ENCODE data around the gene BPIFA2.
"Not testable (repeated sequence)": the region's sequence is repeated elsewhere in the genome, so short reads cannot be mapped to it uniquely, and the experiment has no call there.

BPIFA2 gene

DNA sequence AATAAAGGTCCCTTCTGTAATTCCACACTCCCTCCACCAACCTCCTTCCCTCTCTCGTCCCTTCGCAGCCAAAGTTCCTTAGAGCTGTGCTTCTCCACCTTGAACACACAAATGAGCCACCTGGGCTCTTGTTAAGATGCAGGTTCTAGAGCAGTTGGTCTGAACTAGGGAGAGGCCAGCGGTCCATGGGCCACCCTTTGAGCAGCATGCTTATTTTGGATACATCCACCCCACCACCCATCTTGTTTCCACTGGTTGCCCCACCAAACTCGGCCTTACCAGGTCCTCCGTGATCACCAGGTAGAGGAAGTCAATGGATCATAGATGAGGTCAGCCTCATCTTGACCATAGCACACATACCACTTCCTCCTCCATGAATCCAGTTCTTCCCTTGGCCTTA lies 7.3 kb upstream of the BPIFA2 start:
- DNase-seq (ENCODE audit: low read depth in 2 of 2) = no peak

DNA sequence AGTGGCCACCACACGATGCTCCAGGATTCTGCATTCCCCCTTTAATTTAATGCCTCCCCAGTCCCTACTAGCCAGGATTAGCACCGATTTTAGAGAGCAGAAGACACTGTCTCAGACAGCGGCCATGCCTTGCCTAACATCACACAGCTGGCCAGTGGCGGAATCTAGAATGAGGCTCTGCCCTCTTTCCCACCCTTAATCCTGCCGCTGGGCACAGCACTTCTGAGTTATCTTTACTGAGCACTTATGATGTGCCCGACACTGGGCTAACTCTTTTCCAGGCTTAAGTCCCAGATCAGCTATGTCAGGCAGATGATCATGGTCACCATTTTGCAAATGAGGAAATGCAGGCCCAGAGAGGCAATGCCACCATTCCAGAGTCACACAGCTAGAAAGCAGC lies 5.6 kb upstream of the BPIFA2 start:
- DNase-seq (ENCODE audit: low read depth in 2 of 2) = no peak

DNA sequence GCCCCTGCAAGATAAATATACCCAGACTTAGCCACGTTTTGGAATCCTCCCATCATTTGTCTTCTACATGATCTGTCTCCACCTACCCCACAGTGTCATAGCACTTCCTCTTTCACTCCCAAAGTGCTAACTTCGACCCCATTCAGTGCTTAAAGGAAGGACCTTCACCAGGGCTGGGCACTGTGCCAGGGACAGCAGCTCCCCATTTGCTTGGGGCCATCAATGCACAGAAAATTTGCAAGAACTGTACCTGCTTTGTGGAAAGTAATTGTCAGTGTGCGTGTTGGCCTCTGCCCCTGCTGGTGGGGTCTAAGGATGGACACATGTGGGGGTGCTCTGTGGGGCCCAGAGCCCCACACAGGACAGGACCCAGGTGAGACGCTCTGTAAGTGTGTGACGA lies 5.2 kb upstream of the BPIFA2 start:
- DNase-seq (ENCODE audit: low read depth in 2 of 2) = no peak

DNA sequence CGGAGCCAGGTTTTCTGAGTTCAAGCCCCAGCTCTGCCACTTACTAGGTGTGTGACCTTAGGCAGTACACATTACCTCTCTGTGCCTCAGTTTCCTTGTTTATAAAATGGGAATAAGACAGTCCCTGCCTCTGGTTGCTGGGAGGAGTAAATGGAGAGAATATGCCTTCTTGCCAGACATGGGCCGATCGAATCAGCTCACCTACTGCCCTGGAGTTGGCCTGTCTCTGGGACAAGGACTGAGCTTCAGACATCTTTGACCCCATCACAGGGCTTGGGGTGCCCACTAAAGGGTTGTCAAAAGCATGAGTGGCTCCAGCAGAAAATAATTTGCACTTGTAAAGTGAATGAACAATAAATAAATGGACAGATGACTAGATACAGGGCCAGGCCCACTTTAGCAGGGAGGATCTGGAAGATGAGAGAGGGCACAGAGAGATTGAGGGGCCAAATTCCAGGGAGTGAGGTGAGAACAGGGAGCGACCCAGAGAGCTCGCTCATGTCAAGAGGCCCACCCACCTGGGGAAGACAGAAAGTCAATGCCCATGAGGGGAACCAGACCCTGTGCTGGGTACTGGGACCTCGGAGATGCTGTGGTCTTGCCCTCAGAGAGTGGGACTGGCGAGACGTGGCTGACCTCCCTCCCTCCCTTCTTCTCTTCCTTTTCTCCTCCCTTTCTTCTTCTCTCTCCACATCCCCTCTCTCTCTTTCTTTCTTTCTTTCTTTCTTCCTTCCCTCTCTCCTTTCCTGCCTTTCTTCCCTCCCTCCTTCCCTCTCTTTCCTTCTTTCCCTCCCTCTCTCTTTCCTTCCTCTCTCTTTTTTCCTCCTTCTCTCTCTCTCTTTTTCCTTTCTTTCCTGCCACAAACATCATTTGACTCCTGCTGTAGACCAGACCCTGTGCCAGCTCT lies 3.9 kb upstream of the BPIFA2 start:
- no peak for DNase-seq (ENCODE audit: low read depth in 2 of 2)

DNA sequence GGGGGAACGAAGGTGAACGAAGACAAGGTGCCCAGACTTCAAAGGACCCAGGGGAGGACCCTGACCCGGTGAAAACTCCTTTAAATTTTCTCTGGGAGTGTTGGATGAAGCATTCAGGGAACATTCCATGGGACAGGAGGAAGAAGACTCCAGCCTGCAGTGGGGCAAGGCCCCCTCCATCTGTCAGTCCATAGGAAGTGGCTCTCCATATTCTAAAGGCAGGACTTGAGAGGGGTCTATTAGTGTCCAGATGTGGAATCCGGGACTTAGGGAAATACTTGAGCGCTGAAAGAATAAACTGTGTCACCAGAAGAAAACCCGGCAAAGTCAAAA lies 3.2 kb upstream of the BPIFA2 start:
- DNase-seq (ENCODE audit: low read depth in 2 of 2) = no peak

DNA sequence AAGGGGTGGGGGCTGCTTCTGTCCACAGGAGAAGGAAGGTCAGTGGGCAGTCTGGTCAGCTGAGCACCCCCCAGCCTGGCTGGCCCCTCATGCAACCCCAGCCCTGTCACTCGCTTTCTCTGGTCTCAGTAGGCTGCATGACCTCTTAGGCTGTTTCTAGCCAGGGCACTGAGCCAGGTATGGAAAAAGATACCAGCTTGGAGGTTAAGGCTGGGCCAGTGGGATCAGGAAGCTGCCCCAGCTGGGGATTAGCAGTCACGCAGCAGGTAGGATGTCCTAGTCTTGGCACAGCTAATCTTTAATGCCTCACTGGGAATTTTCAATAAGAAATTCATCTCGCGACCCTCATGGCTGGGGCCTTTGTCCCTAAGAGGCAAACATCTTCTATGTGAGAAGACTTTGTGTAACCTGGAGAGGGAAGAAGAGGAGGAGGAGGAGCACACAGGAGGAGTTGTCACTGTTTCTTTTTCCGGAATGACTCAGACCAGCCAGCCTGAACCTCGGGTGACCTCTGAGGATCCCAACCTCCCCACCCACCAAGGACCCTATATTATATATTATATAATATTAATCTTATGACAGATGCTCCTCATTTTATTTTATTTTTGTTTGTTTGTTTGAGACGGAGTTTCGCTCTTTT lies 2.4 kb upstream of the BPIFA2 start:
- DNase-seq (ENCODE audit: low read depth in 2 of 2) = no peak

DNA sequence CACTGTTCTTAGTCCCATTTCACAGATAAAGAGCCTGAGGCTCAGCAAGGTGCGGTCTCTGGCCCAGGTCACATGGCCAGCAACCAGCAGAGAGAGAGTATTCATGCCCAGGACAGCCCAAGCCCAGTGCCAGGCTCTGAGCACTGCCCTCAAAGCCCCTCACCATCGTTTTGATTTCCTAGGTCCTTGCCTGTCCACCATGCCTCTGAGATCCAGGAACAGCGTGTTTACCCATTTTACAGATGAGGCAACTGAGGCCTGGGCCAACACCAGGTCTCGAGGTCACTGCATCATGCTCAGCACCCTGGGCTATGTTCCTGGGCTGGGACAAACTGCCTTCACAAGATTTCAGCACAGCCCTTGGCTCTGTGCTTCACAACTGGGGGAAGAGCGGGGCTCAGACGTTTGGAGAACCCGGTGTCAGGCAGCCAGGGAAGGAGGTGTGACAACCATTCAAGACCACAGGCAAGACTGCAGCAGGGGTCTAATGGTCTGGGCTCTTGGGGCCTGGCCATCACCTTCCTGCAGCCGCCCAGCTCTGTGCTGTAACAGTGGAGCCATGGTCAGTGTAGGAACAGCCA lies 1.3 kb upstream of the BPIFA2 start:
- no peak for DNase-seq (ENCODE audit: low read depth in 2 of 2)

DNA sequence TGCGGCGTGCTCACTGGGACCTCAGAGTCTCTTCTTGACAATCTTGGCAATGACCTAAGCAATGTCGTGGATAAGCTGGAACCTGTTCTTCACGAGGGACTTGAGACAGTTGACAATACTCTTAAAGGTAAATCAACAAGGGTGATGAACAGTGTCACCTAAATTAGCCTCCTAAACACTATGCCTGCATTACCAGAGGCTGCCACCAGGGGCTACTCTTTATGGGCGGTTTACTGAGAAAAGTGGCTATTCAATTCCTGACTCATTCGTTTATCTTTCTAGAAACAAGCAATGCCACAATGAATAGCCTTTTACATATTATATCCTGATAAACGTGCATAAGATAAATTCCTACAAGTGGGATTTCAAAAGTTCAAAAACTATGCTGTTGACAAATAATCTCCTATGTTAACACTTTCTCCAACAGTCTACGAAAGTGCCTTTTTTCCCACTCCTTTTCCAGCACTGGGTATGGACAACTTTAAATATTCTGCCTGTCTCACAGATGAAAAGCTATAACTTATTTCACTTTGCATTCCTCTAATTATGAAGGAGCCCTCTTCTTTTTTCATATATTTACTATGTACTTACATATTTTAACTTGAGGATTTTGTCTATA lies 1.3 kb downstream of the BPIFA2 start:
- DNase-seq (ENCODE audit: low read depth in 2 of 2) = no peak

DNA sequence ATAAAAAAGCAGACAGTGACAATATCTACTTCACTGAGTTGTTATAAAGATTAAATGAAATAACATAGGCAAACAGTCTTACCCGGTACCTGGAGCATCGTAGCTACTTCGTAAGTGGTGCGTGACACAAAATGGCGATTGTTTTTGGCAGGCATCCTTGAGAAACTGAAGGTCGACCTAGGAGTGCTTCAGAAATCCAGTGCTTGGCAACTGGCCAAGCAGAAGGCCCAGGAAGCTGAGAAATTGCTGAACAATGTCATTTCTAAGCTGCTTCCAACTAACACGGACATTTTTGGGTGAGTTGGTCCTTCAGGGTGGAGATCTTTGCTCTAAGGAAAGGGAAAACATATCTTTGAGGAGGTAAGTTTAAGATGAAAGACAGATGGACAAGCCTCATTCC lies 4.8 kb downstream of the BPIFA2 start:
- no peak for DNase-seq (ENCODE audit: low read depth in 2 of 2)

DNA sequence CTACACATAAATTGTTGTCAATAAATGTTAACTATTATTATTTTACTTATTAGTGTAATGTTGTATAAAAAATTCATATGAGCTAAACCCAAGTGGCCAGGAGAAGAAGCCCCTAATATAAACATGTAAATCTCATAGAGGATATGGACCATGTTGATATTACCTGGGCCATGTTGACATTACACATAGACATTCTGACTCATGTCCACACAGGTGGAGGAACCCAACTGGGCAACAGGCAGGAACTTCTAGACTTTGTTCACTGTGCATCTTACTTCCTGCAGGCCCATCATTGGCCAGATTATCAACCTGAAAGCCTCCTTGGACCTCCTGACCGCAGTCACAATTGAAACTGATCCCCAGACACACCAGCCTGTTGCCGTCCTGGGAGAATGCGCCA lies 7.2 kb downstream of the BPIFA2 start:
- DNase-seq (ENCODE audit: low read depth in 2 of 2) = no peak

DNA sequence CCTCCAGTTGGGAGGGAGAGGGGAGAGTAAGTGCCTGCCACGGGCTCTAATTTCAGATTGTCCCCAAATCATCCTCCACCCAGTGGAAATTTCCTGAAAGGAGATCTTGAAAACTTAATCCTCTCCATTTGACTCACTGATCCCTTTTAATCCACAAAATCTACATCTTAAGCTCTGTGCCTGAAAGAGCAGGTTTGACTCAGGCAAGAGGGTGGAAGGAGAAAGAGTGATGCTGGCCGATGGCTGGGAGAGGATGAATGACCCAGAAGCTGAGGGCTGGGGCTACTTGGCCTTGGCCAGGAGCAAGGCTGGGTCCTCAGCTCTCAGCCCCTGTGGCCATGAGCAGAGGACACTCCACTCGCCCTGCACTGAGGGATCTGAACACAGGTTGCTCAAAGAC lies 8.1 kb downstream of the BPIFA2 start:
- DNase-seq (ENCODE audit: low read depth in 2 of 2) = no peak

DNA sequence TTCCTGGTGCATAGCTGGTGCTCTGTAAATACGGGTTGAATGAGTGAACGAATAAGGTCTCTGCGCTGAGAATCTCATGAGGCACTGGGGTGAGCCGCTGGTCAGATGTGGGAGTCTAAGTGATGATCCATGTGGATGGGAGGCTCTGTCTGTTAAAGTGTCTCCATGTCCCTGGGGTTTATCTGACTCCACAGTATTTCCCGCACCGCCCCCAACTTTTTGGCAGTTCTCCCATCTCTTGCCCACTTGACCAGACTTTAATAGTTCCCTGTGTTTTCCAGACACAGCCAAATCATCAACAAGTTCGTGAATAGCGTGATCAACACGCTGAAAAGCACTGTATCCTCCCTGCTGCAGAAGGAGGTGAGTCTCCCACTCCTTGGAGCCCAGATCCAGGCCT lies 9.9 kb downstream of the BPIFA2 start:
- no peak for DNase-seq (ENCODE audit: low read depth in 2 of 2)

DNA sequence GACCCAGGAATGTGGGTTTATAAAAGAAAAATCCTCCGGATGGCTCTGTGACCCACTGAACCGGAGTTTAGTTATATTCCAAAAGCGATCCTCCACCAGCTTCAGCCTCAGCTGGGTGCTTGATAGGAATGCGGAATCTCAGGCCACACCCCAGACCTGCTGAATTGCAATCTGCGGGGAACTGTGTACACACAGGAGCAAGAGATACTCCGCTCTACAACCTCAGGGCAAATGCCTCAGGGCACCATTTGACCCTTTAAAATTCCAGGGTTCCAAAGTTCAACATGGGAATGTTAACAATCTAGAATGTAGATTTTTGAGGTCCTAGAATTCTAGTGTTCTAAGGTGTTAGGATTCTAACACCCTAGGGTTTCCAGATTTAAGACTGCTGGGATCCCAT lies 10.8 kb downstream of the BPIFA2 start:
- no peak for DNase-seq (ENCODE audit: low read depth in 2 of 2)

DNA sequence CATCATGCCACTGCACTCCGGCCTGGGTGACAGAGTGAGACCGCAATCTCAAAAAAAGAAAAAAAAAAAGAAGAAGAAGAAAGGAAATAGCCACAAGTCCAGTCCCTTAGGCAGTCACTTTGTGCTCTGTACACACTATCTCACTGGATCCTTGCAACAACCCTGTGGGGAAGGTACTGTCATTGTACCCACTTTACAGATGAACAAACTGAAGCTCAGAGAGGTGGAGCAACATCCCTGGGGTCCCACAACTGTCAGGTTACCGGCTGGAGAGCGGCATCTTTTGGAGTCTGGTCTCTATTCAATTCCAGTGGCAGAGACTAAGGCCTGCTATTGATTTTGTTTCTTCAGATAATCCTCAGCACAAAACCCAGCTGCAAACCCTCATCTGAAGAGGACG lies 12.2 kb downstream of the BPIFA2 start:
- DNase-seq (ENCODE audit: low read depth in 2 of 2) = no peak

DNA sequence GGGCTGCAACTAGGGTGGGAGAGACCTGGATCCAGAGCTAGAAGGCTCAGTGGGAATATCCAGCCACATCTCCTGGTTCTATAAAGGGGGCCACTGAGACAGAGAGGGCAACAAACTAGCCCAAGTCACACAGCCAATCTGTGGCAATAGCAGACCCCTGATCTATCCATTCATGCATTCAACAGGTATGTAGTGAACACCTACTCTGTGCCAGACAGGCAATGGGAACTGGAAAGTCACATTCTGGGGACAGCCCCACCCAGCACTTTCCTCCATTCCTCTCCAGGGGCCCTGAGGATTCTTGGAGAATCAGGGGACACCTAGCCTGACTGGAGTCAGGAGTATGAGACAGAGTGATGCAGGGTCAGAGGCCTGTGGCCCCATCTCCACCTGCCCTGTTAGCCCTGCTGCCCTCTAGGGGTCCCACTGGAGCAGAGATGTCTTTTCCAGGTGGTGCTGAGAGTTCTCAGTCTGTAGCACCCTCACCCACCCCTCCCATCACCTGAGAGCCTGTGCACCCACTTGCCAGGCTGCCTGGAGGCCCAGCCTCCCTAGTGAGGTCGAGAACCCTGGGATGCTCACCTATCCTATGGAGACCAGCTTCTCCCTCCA lies 13.6 kb downstream of the BPIFA2 start:
- DNase-seq (ENCODE audit: low read depth in 2 of 2) = no peak

DNA sequence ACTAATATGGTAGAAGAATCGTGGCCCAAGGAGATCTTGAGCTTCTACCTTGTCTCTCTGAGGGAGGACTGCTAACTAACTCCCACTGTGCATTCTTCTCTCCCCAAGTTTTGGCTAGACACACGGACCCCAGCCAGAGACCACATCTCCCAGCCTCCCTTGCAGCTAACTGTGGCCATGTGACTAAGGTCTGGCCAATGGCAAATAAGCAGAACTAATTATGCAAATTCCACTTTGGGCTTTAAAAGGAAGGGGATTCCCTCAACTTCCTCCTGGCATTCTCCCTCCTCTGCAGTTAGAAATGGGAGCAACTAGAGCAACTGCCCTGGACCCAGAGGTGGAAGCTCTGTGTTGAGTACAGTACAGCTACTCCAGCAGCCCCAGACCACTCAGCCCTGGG lies 15.4 kb downstream of the BPIFA2 start:
- DNase-seq (ENCODE audit: low read depth in 2 of 2) = no peak

DNA sequence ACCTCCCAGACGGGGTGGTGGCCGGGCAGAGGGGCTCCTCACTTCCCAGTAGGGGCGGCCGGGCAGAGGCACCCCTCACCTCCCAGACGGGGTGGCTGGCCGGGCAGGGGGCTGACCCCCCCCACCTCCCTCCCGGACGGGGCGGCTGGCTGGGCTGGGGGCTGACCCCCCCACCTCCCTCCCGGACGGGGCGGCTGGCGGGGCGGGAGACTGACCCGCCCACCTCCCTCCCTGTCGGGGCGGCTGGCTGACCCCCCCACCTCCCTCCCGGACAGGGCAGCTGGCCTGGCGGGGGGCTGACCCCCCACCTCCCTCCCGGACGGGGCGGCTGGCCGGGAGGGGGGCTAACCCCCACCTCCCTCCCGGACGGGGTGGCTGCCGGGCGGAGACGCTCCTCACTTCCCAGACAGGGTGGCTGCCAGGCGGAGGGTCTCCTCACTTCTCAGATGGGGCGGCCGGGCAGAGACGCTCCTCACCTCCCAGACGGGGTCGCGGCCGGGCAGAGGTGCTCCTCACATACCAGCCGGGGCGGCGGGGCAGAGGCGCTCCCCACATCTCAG lies 17.2 kb downstream of the BPIFA2 start:
- DNase-seq (ENCODE audit: low read depth in 2 of 2) = not testable (repeated sequence)

DNA sequence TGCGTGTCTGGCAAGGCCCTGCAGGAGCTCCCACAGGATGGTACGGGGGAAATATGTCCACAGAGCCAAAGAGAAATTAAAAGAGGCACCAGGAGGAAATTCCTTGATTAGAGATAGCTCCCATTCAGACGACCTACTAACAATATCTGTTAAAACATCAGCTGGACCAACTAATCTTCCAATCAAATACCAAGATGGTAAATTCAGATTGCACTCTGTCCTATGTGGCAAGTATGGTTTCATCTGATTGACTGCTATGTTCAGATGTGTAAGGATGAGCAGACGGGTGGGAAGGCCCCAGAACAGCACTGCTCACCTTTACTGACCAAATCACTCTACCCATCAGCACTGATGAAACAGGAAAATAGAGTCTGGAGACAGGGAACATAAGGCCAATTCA lies 19.5 kb downstream of the BPIFA2 start:
- no peak for DNase-seq (ENCODE audit: low read depth in 2 of 2)

DNA sequence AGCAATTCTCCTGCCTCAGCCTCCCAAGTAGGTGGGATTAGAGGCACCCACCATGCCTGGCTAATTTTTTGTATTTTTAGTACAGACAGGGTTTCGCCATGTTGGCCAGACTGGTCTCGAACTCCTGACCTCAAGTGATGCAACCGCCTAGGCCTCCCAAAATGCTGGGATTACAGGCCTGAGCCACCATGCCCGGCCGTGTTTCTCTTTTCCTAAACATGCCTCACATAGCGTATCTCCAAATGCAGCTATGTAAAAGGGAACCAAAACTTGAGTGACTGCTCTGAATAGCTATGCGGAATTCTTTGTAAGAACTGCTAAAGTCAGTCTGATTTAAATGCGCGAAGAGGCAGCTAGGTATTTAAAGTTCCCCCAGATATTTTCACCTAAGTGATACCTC lies 20.5 kb downstream of the BPIFA2 start:
- DNase-seq (ENCODE audit: low read depth in 2 of 2) = no peak

DNA sequence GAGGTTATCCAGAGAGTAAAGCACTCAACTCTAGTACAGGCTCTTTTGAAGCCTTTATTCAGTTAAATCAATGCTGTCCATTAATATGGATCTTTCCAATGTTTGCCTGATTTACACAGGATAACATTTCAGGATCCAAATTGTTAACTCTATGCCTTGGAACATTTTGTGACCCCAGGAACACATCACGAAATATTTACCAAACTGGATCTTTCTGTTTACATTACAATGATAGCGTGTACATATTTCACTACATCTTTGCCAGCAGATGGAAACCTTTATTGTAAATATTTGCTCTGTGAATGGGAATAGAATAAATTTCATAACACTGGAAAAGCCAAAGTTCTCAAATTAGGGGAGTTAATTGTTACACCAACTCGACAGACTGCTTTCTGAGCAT lies 23.5 kb downstream of the BPIFA2 start:
- DNase-seq (ENCODE audit: low read depth in 2 of 2) = no peak

DNA sequence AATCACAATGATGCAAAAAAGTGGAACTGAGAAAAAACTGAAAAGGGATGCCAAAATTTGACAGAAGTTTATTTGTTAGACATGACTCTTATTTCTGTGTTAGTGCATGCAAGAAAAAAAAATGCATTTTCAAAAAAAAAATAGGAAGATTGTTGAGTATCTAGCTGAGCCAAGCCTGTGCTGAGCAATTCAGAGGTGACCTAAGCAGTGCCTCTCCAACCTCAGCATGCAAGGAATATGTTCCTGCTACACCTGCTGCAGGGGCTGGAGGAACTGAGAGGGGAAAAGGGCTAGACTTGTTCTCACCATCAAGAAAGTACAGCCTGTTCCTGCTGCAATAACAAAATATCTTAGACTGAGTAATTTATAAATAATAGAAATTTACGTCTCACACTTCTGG lies 24.0 kb downstream of the BPIFA2 start:
- no peak for DNase-seq (ENCODE audit: low read depth in 2 of 2)

DNA sequence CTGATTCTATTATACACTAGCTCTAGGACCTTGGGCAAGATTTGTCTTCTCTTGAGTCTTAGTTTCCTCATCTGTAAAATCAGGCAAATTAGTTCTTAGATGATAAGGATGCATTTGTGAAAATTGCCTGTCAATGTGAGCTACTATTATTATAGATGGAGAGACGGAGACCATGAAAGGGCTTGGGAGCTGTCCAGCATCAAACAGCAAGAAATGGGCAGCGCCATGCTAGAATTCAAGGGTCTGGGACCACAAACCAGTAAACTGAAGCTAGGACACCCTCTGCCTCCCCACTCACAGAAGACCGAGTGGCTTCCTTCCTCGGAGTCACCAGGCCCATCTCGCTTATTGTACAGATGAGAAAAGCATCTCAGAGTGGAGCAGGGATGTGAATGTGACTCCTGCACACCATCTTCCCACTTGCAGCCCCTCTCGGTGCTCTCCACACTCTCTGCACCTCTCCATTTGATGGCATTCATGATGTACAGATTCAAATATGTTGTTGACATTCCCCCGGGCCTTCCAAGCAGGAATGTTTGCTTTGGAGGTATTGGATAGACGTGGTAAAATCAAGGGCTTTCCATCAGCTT lies 25.0 kb downstream of the BPIFA2 start:
- DNase-seq (ENCODE audit: low read depth in 2 of 2) = no peak

All from stimulated activated CD4-positive, alpha-beta T cell treated with anti-CD3 and anti-CD28 coated beads, Interleukin-1b, Interleukin-23, amount 100 ng/mL, for 1 hour (primary cell).